ENCODE data around the gene ABCB10. TPM values are rescaled to one million over a fixed set of nuclear protein-coding genes. Genes with fewer than 3 reads are reported as not detected.
"Not testable (repeated sequence)": the region's sequence is repeated elsewhere in the genome, so short reads cannot be mapped to it uniquely, and the experiment has no call there.

Gene ABCB10
- total RNA-seq, result 10 to 100 TPM; 10.1 to 14.8 TPM
- long read RNA-seq, partial matches to known transcripts, result 0 of 1 reads
- long read RNA-seq, other reads (novel, unspliced or antisense), result 0 of 1 reads

DNA sequence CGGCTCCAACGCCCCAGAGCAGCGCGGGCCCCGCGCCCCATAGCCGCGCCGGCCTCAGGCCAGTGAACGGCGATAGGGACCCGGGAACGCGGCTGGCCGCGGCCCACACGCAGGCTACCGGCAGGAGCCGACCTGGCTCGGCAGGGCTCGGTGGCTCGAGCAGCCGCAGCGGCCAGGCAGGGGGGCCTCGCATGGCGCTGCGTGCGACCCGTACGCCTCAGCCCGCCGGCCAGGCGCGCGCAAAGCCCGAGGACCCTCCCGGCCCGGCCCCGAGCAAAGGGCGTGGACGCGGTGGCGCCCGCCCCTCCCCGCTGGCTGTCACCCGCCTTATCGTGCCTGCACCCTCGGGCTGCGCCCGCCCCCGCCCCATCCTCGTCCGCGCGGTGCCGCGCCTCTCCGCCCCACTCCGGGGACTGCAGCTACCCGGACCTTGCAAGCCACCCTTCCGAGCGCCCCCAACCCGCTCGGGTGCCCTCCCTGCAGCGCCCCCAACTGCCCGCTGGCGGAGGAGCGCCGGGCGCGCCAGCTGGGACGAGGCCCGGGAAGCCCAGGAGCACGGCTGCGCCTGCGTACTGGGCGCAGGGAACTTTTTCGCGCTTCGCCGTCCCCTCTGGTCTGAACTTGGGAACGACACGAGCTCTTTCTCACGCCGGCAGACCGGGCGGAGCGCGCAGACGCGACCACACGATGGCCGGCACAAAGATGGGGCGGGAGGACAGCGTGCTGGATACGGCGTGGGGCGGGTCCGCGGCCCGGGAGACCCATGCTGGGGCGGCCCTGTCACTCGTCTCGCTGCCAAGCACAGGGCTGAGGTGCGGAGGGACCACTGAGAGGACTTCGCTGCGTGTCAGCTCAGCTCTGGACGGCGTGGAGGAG is at the start of gene ABCB10:
ABCB10 (minus strand) TSS at position 248 of the 876 bp plus-strand sequence; CDS start at position 193, 55 bp downstream.
- ATAC-seq, result peak; percentile 94 to 95
- intact Hi-C loops (cut with DNase I), result loop anchor here (2.0 to 5.0 kb wide), 2 partner anchors 64 to 68 kb away; partner anchors contain the start of genes TAF5L (in 1 of the 2) and URB2 (in 1 of the 2)
- DNase-seq, result peak; percentile 96

DNA sequence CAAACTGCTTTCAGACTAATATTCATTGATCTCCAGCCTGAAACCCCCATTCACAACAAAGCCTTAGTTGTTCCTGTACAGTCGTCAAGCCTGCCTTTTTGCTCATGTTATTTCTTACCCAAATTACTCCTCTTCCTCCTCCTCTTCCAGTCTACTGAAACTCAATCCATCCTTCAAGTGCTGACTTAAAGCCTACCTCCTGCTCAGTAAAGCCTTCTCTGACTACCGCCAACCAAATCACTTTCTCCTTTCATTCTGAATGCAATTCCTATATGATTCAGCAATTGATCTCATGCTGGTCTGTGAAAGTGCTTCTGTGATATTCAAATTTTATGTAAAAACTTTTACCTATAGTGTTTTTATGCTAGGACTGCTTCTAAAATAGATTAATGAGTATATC is 48.9 kb upstream of the ABCB10 start:
- intact Hi-C loops (cut with DNase I), result no loop called here
- ATAC-seq, result no peak
- DNase-seq, result no peak

GRCh38 chr1:229603371-229604005 is 45.0 kb upstream of the ABCB10 start:
- ATAC-seq, result no peak
- DNase-seq, result no peak
- intact Hi-C loops (cut with DNase I), result no loop called here

- intact Hi-C loops (cut with DNase I), result no loop called here
- DNase-seq, result no peak
- ATAC-seq, result no peak
Measured at GRCh38 chr1:229600229-229600628, 41.7 kb upstream of the ABCB10 start.

- ATAC-seq (no peak), DNase-seq (no peak)
- intact Hi-C loops (cut with DNase I), result no loop called here
Measured at GRCh38 chr1:229599218-229599954, 40.9 kb upstream of the ABCB10 start.

- ATAC-seq (peak; percentile 10 to 63), DNase-seq (no peak)
- intact Hi-C loops (cut with DNase I), result no loop called here
Measured at GRCh38 chr1:229597877-229598276, 39.4 kb upstream of the ABCB10 start.

DNA sequence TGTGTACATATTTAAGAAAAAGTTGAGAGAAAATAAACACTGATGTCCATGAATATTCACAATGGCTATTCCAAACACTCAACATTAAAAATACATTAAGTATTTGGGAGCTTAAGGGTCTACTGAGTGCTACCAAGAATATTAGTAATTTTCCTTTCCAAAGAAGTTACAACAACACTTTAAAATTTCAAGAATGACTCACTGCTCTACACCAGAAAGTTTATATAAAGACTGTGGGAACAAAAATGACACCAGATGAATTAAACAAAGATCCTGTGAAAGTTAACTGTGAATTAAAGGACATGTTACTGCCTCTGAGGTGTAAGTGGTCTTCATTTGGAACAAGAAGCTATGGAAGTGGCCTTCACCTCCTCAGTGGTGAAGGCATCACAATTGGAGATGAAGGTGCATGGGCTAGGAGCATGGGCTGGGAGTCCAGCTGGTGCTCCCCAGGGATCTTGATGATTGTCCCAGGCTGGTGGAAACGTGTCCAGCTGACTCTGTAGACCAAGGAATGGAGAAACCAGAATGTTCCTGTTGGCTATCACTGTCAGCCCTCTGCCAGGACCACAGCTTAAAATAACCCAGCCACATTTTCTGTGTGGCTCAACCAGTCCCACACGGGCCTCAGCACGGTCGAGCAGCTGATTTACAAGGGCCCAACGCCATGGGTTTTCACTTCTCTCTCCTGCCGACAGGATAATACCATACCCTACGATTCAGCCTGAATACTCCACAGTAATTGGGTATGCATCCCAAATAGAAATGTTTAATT is 38.6 kb upstream of the ABCB10 start:
- intact Hi-C loops (cut with DNase I), result no loop called here
- ATAC-seq (peak; percentile 94 to 96), DNase-seq (peak; percentile 62)

- ATAC-seq; intact Hi-C loops (cut with DNase I); DNase-seq: not testable (repeated sequence)
Measured at GRCh38 chr1:229595876-229596275, 37.4 kb upstream of the ABCB10 start.

DNA sequence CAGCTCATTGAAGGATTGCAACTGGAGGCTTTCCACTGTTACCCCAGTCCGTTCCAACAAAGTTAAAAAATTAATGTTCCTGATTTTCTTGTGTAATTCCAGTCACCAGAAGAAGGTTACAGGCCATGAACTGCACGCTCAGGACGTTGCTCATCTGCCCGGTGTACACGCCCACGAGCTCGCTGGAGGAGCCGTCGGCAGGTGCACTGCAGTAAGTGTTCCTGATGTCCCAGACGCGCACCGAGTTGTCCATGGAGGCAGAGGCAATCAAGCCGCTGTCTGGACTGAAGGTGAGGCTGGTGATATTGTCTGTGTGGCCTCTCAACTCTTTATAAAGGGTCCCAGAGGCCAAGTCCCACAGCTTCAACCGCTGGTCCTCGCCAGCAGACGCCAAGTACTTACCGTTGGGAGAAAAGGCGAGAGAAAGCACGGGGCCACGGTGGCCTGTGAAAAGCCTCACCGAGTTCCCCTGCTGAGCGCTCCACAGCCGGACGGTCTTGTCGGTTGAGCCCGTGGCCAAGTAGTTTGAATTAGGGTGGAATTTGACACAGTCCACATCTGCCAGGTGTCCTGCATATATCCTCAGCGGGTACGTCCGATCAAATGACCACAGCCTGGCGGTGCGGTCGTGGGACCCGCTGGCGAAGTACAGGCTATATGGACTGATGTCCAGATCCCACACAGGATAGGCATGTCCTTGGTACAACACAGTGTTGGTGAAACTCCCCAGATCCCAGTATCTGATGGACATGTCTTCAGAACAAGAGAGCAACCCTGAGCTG is 35.9 kb upstream of the ABCB10 start:
- DNase-seq (no peak), ATAC-seq (no peak)
- intact Hi-C loops (cut with DNase I), result no loop called here

DNA sequence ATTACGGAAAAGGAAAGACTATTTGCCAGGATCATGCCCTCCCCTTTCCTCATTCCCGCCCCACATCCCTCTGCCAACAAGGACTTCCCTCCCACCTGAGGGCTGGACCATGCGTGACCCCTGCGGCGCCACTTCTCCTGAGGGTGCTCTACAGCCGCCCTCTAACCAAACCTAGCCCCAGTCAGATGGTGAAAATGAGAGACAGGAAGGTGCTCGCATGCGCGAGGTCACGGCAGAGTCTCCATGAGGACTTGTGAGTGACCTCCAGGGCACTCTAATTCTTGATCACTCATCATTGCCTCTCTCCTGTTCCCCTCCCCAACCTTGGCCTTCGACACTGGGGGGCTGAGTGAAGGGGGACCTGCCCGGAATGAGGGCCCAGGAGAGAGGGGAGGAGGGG is 35.3 kb upstream of the ABCB10 start:
- no peak for DNase-seq
- ATAC-seq, result no peak
- intact Hi-C loops (cut with DNase I), result no loop called here

GRCh38 chr1:229590119-229590518 is 31.6 kb upstream of the ABCB10 start:
- ATAC-seq (no peak), DNase-seq (no peak)
- intact Hi-C loops (cut with DNase I), result no loop called here

GRCh38 chr1:229585338-229585737 is 26.8 kb upstream of the ABCB10 start:
- no peak for ATAC-seq
- DNase-seq, result no peak
- intact Hi-C loops (cut with DNase I), result no loop called here

GRCh38 chr1:229582715-229583114 is 24.2 kb upstream of the ABCB10 start:
- intact Hi-C loops (cut with DNase I), result no loop called here
- DNase-seq (no peak), ATAC-seq (no peak)

DNA sequence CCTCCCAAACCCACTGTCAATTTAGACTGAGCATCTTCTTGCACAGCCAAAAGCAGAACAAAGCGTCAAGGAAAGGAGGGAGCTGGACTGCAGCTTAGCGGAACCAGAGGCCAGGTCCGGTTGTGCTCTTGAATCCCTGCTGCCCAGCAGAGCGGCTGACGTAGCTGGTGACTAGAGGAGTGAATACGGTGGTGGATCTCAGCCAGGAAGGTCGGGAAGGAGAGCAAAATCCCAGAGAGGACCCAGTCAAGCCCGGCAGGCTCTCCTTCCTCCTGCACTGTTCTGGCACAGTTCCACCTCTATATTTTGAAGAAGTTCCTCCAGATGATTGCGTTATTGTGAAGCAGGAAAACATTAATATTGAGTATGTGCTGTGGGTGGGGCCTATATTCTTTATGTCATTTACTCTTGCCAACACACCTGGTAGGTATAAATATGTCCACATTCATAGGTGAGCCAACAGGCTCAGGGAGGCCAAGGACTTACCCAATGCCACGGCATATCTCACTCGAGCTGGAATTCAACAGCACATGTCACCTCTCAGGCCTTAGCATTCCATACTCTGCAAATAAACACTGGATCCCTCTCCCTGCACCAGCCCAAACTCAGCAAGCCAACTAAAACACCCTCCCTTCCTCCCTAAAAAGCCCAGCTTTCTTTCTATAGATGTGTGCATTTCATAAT is 23.6 kb upstream of the ABCB10 start:
- DNase-seq (peak; percentile 64), ATAC-seq (peak; percentile 42 to 79)
- intact Hi-C loops (cut with DNase I), result no loop called here

GRCh38 chr1:229581485-229581884 is 23.0 kb upstream of the ABCB10 start:
- no peak for ATAC-seq
- intact Hi-C loops (cut with DNase I), result no loop called here

DNA sequence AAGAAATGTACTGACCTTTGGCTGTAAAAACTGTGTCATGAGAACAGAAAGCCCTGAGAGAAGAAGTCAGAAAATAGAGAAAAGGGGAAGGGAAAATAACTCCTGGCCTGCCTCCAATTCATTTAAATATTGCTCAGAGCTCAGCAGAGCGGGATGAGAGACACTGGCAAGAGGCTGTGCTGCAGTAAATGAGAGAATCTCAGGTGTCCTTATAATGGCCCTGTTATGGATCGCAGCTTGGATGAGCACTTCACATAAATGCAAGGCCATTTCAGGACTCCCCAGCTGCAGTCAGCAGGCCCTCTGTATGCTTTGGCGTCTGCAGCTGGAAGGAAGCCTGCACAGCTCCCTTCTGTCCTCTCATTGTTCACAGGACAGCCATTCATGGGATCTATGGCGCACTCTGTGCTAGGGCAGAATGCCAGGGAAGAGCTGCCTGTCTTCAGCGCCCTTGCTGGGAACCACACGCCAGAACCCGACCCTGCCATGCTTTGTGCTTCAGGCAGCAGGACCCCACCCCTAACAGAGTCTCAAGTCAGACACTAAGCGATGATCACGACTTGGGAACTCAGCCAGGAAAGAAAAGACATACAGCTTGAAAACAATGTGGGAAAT is 20.7 kb upstream of the ABCB10 start:
- ATAC-seq (peak; percentile 87 to 91), DNase-seq (peak; percentile 67)
- intact Hi-C loops (cut with DNase I), result no loop called here

More at GRCh38 chr1:229581485-229581884, 23.0 kb upstream of the ABCB10 start:
- DNase-seq, result no peak
